Erythroblast (primary cell): ENCODE results near the gene PRDX4.
"Not testable (repeated sequence)": the region's sequence is repeated elsewhere in the genome, so short reads cannot be mapped to it uniquely, and the experiment has no call there.

Source experiments
- DNase-seq, 2 experiments: peaks; one replicate each; lab custom pipeline; 2025; lab: John Stamatoyannopoulos, UW
- GATA1 ChIP-seq: IDR thresholded peaks from 2 replicates; pipeline ENCODE4 v1.6.1; 2011; ENCODE audit warnings: low read depth, mild to moderate bottlenecking, control low read depth, low read length, moderate library complexity
- POLR2A ChIP-seq: IDR thresholded peaks from 2 replicates; pipeline ENCODE4 v1.6.1; 2011; ENCODE audit warnings: mild to moderate bottlenecking, low read length

The PRDX4 gene

GRCh38 chrX:23667239-23668177, at the start of gene PRDX4:
PRDX4 (plus strand) TSS chrX:23667493; CDS start chrX:23667571, 78 bp downstream.
- TF ChIP-seq POLR2A (peak; percentile 64), GATA1 (no peak)
- DNase-seq: peak; percentile 93 to 94

DNA sequence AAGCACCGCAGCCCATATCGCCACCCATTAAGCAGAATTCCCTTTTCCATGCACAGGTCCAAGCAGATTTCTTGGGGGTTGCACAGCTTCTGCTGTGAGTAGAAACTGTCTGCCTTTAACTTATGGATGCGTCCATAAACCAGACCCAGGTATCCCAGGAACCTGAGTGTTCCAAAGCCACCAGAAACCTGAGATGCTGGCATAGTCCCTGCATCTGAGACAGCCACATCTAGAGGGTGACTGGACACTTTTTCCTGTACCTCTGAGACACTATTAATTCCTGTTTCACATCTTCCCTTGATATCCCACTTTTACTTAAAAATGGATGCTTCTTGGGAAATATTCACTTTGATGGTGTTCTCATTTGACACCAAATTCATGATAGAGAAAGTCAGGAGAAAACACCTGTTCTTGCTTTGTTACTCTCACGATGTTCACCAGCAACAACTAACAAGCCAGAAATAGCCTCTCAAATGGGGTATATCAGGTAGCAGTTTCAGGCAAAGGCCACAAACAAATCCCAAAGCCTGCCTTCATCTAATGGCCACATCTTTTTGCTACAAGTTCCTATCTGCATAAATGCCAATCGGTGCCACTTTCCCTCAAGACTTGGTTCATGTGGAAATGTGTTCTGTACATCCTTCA, 45.5 kb upstream of the PRDX4 start:
- DNase-seq: no peak
- TF ChIP-seq POLR2A: no peak
- TF ChIP-seq GATA1: no peak

DNA sequence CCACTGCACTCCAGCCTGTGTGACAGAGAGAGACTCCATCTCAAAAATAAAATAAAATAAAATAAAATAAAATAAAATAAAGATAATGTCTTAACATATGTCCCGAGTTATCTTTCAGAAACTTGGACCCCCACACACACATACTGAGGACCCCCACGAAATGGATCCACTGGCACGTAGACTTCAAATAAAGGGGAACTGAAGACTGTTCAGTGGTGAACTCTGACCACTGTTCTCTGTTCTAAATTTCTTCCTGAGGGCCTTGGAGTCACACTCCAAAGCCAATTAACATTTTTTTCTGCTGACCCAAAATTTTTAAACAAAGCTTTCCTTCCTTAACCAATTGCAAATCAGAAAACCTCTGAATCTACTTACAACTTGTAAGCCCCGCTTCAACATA, 43.5 kb upstream of the PRDX4 start:
- no peak for DNase-seq

DNA sequence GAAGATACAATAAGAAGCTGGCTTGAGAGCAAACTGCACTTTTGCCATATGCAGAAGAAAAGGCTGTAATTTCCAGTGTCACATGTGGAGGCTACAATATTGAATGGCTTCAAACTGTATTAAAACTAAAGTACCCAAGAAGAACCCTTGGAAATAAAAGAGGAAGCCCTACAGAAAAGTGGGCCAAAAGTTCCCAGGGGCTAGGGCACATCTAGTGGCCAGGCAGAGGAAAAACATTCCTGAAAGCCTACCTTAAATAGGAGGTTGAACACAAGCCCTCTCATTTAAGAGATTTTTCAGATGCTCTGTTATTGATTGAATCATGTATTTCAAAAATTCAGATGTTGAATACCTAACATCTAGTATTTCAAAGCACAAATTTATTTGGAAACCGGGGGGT, 40.6 kb upstream of the PRDX4 start:
- TF ChIP-seq POLR2A (no peak), GATA1 (no peak)

More for the DNA sequence above, 43.5 kb upstream of the PRDX4 start:
- no peak for TF ChIP-seq GATA1
- TF ChIP-seq POLR2A: no peak

DNA sequence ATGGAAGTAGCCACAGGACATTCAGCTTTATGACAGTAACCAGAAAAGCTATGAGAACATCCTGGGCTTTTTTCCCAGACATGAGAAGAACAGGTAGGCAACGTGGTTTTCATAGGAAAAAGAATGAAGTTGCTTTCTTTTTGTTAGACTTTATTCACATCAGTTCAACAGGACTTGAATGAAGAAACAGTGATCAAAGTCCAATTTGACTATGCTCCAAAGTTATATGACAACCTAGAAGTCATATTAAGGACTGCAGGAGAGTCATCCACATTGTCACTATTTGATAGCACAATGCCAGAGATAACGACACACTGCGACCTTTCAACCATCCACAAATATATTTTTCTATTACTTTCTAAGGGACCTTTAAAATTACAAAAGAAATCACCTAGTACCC, 39.2 kb upstream of the PRDX4 start:
- TF ChIP-seq GATA1 (no peak), POLR2A (no peak)
- DNase-seq: no peak

More for the DNA sequence above, 40.6 kb upstream of the PRDX4 start:
- no peak for DNase-seq

DNA sequence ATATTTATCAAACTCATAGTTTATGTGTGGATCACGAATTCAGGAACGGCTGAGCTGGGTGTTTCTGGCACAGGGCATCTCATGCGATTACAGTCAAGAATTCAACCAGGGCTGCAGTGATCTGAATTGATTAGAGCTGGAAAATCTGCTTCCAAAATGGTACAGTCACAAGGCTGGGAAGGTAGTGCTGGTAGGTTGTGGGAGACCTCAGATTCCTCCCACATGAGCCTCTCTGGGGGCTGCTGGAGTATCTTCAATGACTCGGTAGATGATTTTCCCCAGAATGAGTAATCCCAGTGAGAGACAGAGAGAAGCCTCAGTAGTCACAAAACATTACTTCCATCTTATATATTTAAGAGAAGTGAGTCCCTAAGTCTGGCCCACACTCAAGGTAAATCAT, 36.2 kb upstream of the PRDX4 start:
- TF ChIP-seq GATA1: no peak
- no peak for TF ChIP-seq POLR2A
- DNase-seq: no peak

GRCh38 chrX:23633834-23634580, 33.3 kb upstream of the PRDX4 start:
- peak; percentile 6 to 8 for DNase-seq
- TF ChIP-seq POLR2A (no peak), GATA1 (no peak)

GRCh38 chrX:23637187-23637586, 30.1 kb upstream of the PRDX4 start:
- DNase-seq: no peak
- no peak for TF ChIP-seq POLR2A
- no peak for TF ChIP-seq GATA1

- DNase-seq: peak in 1 of 2 experiments; percentile 2
- TF ChIP-seq POLR2A (no peak), GATA1 (no peak)
These were observed 24.3 kb upstream of the PRDX4 start for GRCh38 chrX:23643020-23643419.

- DNase-seq: no peak
- TF ChIP-seq GATA1: no peak
- no peak for TF ChIP-seq POLR2A
These were observed 22.5 kb upstream of the PRDX4 start for GRCh38 chrX:23644744-23645143.

DNA sequence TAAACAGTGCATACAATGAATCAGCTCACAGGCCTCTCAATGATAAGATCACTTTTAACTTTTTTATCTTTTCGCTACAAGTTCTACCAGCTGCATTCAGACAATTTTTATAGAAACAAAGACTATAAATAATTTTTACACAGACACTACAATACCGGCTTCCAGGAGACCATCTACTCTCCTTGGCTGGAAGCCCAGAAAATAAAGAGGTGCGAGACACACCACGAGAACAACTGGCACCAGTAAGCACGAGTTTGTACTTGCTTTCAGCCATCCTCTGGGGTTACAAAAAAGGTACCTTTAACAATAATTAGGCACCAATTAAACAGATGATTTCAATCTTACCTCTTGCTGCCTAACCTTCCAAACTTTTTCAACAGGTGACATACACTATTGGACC, 11.2 kb upstream of the PRDX4 start:
- TF ChIP-seq POLR2A: no peak
- no peak for TF ChIP-seq GATA1
- no peak for DNase-seq

DNA sequence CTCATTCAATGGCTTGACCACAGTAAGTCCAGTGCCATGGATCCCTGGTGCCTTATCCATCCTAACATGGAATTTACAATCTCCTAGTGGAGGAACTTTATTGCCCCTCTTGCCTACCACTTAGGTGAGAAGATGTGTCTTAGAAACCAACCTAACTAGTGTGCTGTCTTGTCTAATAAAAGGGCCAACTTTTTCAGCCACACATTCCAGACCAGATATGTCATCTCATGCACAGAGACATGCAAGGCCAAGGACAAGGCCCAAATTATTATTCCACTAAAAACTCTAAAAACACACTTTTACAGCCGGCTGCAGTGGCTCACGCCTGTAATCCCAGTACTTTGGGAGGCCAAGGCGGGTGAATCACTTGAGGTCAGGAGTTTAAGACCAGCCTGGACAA, 10.6 kb upstream of the PRDX4 start:
- no peak for DNase-seq
- TF ChIP-seq POLR2A (no peak), GATA1 (no peak)

GRCh38 chrX:23659339-23659738, 8.0 kb upstream of the PRDX4 start:
- no peak for TF ChIP-seq GATA1
- no peak for TF ChIP-seq POLR2A
- DNase-seq: no peak

- not testable (repeated sequence) for DNase-seq
These were observed 7.1 kb upstream of the PRDX4 start for GRCh38 chrX:23660083-23660765.
